ENCODE results near the gene STK32B.

STK32B gene

GRCh38 chr4:5455003-5455585 is 403.8 kb downstream of the STK32B start:
- DNase-seq: no peak

GRCh38 chr4:5456296-5456845 is 405.1 kb downstream of the STK32B start:
- no peak for DNase-seq

GRCh38 chr4:5458676-5459075 is 407.4 kb downstream of the STK32B start:
- DNase-seq: no peak

- DNase-seq: no peak
Measured at GRCh38 chr4:5459236-5459635, 408.0 kb downstream of the STK32B start.

GRCh38 chr4:5460106-5460801 is 409.0 kb downstream of the STK32B start:
- peak; percentile 71 for DNase-seq

- no peak for DNase-seq
Measured at GRCh38 chr4:5461477-5461876, 410.2 kb downstream of the STK32B start.

- no peak for DNase-seq
Measured at GRCh38 chr4:5462254-5462835, 411.1 kb downstream of the STK32B start.

- DNase-seq: peak; percentile 36
Measured at GRCh38 chr4:5462896-5463295, 411.6 kb downstream of the STK32B start.

GRCh38 chr4:5463361-5463760 is 412.1 kb downstream of the STK32B start:
- DNase-seq: peak; percentile 45

- peak; percentile 47 for DNase-seq
Measured at GRCh38 chr4:5463936-5464650, 412.8 kb downstream of the STK32B start.

GRCh38 chr4:5465529-5465928 is 414.2 kb downstream of the STK32B start:
- DNase-seq: no peak

- peak; percentile 34 for DNase-seq
Measured at GRCh38 chr4:5465956-5466355, 414.7 kb downstream of the STK32B start.

- DNase-seq: peak; percentile 42
Measured at GRCh38 chr4:5467111-5467510, 415.8 kb downstream of the STK32B start.

- peak; percentile 34 for DNase-seq
Measured at GRCh38 chr4:5469151-5469775, 418.0 kb downstream of the STK32B start.

GRCh38 chr4:5469861-5470260 is 418.6 kb downstream of the STK32B start:
- DNase-seq: no peak

GRCh38 chr4:5470318-5471198 is 419.3 kb downstream of the STK32B start:
- DNase-seq: peak; percentile 38

GRCh38 chr4:5471206-5471605 is 419.9 kb downstream of the STK32B start:
- no peak for DNase-seq

- DNase-seq: peak; percentile 40
Measured at GRCh38 chr4:5471691-5472090, 420.4 kb downstream of the STK32B start.

GRCh38 chr4:5472160-5472591 is 420.9 kb downstream of the STK32B start:
- DNase-seq: peak; percentile 36

- no peak for DNase-seq
Measured at GRCh38 chr4:5473125-5473524, 421.8 kb downstream of the STK32B start.

GRCh38 chr4:5474756-5475155 is 423.5 kb downstream of the STK32B start:
- DNase-seq: peak; percentile 64

- no peak for DNase-seq
Measured at GRCh38 chr4:5477613-5478012, 426.3 kb downstream of the STK32B start.
